ENCODE results near the gene ADCY5.

The ADCY5 gene

GRCh38 chr3:123369085-123369484, 79.8 kb downstream of the ADCY5 start:
- no peaks in the 10 kb centered on the region for H3K4me1 ChIP-seq (ENCODE audit: control insufficient read depth, insufficient read depth, low read length)
- ChIA-PET POLR2A (no interaction called here), CTCF (no interaction called here)
- no peak overlapping the region for H3K27ac ChIP-seq (ENCODE audit: extremely low read depth, low read depth, low read length)
- H3K4me3 ChIP-seq (ENCODE audit: low read depth, low read length): no peak overlapping the region
- TF ChIP-seq KLF7 (tag by site-specific recombination; IDR thresholded peaks at IDR 0.05; ENCODE audit: borderline replicate concordance) (no peak), CTCF (tag by site-specific recombination; IDR thresholded peaks at IDR 0.05) (no peak), PBX3 (CRISPR knock-in tag; IDR thresholded peaks at IDR 0.05) (no peak), SETDB1 (IDR thresholded peaks at IDR 0.05; ENCODE audit: insufficient read length, low read length) (no peak), KLF10 (tag by site-specific recombination; IDR thresholded peaks at IDR 0.05) (no peak), ZNF768 (tag by site-specific recombination; IDR thresholded peaks at IDR 0.05) (no peak), ZNF830 (tag by site-specific recombination; IDR thresholded peaks at IDR 0.05; ENCODE audit: low read depth) (no peak), ZNF211 (tag by site-specific recombination; IDR thresholded peaks at IDR 0.05; ENCODE audit: low read depth) (no peak), ZNF248 (tag by site-specific recombination; IDR thresholded peaks at IDR 0.05) (no peak), ZNF707 (tag by site-specific recombination; IDR thresholded peaks at IDR 0.05) (no peak), ZNF175 (tag by site-specific recombination; IDR thresholded peaks at IDR 0.05) (no peak), ZNF585B (tag by site-specific recombination; IDR thresholded peaks at IDR 0.05) (no peak), ZNF324 (tag by site-specific recombination; IDR thresholded peaks at IDR 0.05) (no peak), HOXA7 (CRISPR knock-in tag; IDR thresholded peaks at IDR 0.05; ENCODE audit: borderline replicate concordance) (no peak), ZNF548 (tag by site-specific recombination; IDR thresholded peaks at IDR 0.05) (no peak), ZNF292 (tag by site-specific recombination; IDR thresholded peaks at IDR 0.05; ENCODE audit: borderline replicate concordance, low read depth) (no peak), ZBTB26 (tag by site-specific recombination; optimal IDR thresholded peaks at IDR 0.05) (no peak)
- H3K36me3 ChIP-seq (ENCODE audit: control insufficient read depth in 2 of 2, insufficient read depth in 1 of 2, low read length in 2 of 2): no peaks in the 10 kb centered on the region
- H3K9me3 ChIP-seq (ENCODE audit: control insufficient read depth, insufficient read depth, low read depth, low read length): no peaks in the 10 kb centered on the region

GRCh38 chr3:123367467-123368154, 81.3 kb downstream of the ADCY5 start:
- ChIA-PET POLR2A (no interaction called here), CTCF (interaction anchor here (0.7 kb wide), 1 partner anchor 482 kb away, joined by 3 read pairs; no protein-coding TSS in a partner anchor)
- no peaks in the 10 kb centered on the region for H3K4me1 ChIP-seq (ENCODE audit: control insufficient read depth, insufficient read depth, low read length)
- TF ChIP-seq ZIC2 (tag by site-specific recombination; IDR thresholded peaks at IDR 0.05): peak; percentile 91
- TF ChIP-seq EGR2 (tag by site-specific recombination; IDR thresholded peaks at IDR 0.05; ENCODE audit: low read depth): peak; percentile 81
- no peak for TF ChIP-seq ZNF561 (tag by site-specific recombination; IDR thresholded peaks at IDR 0.05; ENCODE audit: borderline replicate concordance)
- TF ChIP-seq GLIS1 (tag by site-specific recombination; IDR thresholded peaks at IDR 0.05): peak; percentile 63
- TF ChIP-seq SP3 (tag by site-specific recombination; IDR thresholded peaks at IDR 0.05): no peak
- TF ChIP-seq ZFHX2 (tag by site-specific recombination; conservative IDR thresholded peaks at IDR 0.05): peak; percentile 64
- TF ChIP-seq ZSCAN18 (tag by site-specific recombination; IDR thresholded peaks at IDR 0.05): no peak
- TF ChIP-seq ZNF701 (tag by site-specific recombination; IDR thresholded peaks at IDR 0.05): no peak
- H3K36me3 ChIP-seq (ENCODE audit: control insufficient read depth in 2 of 2, insufficient read depth in 1 of 2, low read length in 2 of 2): no peaks in the 10 kb centered on the region
- no peak overlapping the region for H3K27ac ChIP-seq (ENCODE audit: extremely low read depth, low read depth, low read length)
- H3K9me3 ChIP-seq (ENCODE audit: control insufficient read depth, insufficient read depth, low read depth, low read length): no peaks in the 10 kb centered on the region
- H3K4me3 ChIP-seq (ENCODE audit: low read depth, low read length): no peak overlapping the region
